IPS-11a (cell line): ENCODE results near the gene DZIP1.

ENCODE experiments used
- H3K4me3 ChIP-seq: one replicate; pipeline ENCODE4 v1.5.1; 2013; ENCODE audit warnings: low read depth, low read length, control low read depth

The DZIP1 gene

GRCh38 chr13:95643936-95644598, 439 bp downstream of the DZIP1 start:
- H3K4me3 ChIP-seq: peak overlapping the region; percentile 72

GRCh38 chr13:95643571-95643935, 953 bp downstream of the DZIP1 start:
- H3K4me3 ChIP-seq: peak overlapping the region; percentile 72

GRCh38 chr13:95642999-95643398, 1.5 kb downstream of the DZIP1 start:
- peak overlapping the region; percentile 72 for H3K4me3 ChIP-seq

- peak overlapping the region; percentile 33 for H3K4me3 ChIP-seq
Observed at GRCh38 chr13:95642028-95642621, 2.4 kb downstream of the DZIP1 start.

GRCh38 chr13:95641291-95642027, 3.0 kb downstream of the DZIP1 start:
- H3K4me3 ChIP-seq: peak overlapping the region; percentile 8

- no peak overlapping the region for H3K4me3 ChIP-seq
Observed at GRCh38 chr13:95636853-95637252, 7.7 kb downstream of the DZIP1 start.

- H3K4me3 ChIP-seq: no peak overlapping the region
Observed at GRCh38 chr13:95630593-95630992, 13.9 kb downstream of the DZIP1 start.

GRCh38 chr13:95629071-95629470, 15.4 kb downstream of the DZIP1 start:
- no peak overlapping the region for H3K4me3 ChIP-seq

- no peak overlapping the region for H3K4me3 ChIP-seq
Observed at GRCh38 chr13:95628488-95628887, 16.0 kb downstream of the DZIP1 start.

- H3K4me3 ChIP-seq: no peak overlapping the region
Observed at GRCh38 chr13:95627590-95627989, 16.9 kb downstream of the DZIP1 start.

GRCh38 chr13:95626768-95627167, 17.7 kb downstream of the DZIP1 start:
- no peak overlapping the region for H3K4me3 ChIP-seq

GRCh38 chr13:95624020-95624419, 20.5 kb downstream of the DZIP1 start:
- no peak overlapping the region for H3K4me3 ChIP-seq

- no peak overlapping the region for H3K4me3 ChIP-seq
Observed at GRCh38 chr13:95623141-95623540, 21.4 kb downstream of the DZIP1 start.

- H3K4me3 ChIP-seq: no peak overlapping the region
Observed at GRCh38 chr13:95620825-95621498, 23.5 kb downstream of the DZIP1 start.

GRCh38 chr13:95620030-95620824, 24.3 kb downstream of the DZIP1 start:
- no peak overlapping the region for H3K4me3 ChIP-seq

- H3K4me3 ChIP-seq: no peak overlapping the region
Observed at GRCh38 chr13:95615539-95615938, 29.0 kb downstream of the DZIP1 start.

- no peak overlapping the region for H3K4me3 ChIP-seq
Observed at GRCh38 chr13:95614641-95615245, 29.8 kb downstream of the DZIP1 start.

GRCh38 chr13:95608640-95609323, 35.7 kb downstream of the DZIP1 start:
- no peak overlapping the region for H3K4me3 ChIP-seq

GRCh38 chr13:95607366-95607765, 37.1 kb downstream of the DZIP1 start:
- no peak overlapping the region for H3K4me3 ChIP-seq
